DOHH2 (cell line): Measurements from ENCODE around the gene CAPN2.

Source experiments
- H3F3A ChIP-seq: fragments of 200-600 bp; sonication (generic), shearing (Covaris generic); 2 replicates; pipeline ENCODE4 v1.6.0; 2016; ENCODE audit warnings: antibody characterized with exemption, mild to moderate bottlenecking; ENCODE audit not compliant: control insufficient read depth, insufficient read depth
- H3K27ac ChIP-seq: fragments of 200-600 bp; sonication (generic); 2 replicates; pipeline ENCODE4 v1.5.1; 2014; ENCODE audit warnings: low read depth, mild to moderate bottlenecking, low read length, moderate library complexity
- H3K27me3 ChIP-seq: fragments of 200-600 bp; sonication (generic); 2 replicates; pipeline ENCODE4 v1.6.1; 2014; ENCODE audit warnings: mild to moderate bottlenecking, low read length, mixed read lengths; ENCODE audit not compliant: control insufficient read depth
- H3K36me3 ChIP-seq: fragments of 200-600 bp; sonication (generic); 2 replicates; pipeline ENCODE4 v1.6.1; 2014; ENCODE audit warnings: mild to moderate bottlenecking, low read length, moderate library complexity, mixed read lengths; ENCODE audit not compliant: control insufficient read depth
- H3K4me1 ChIP-seq: fragments of 200-600 bp; sonication (generic); 2 replicates; pipeline ENCODE4 v1.6.1; 2014; ENCODE audit warnings: mild to moderate bottlenecking, low read length, mixed read lengths; ENCODE audit not compliant: control insufficient read depth
- H3K4me2 ChIP-seq: fragments of 200-600 bp; sonication (generic); 2 replicates; pipeline ENCODE4 v1.6.0; 2014; ENCODE audit warnings: mild to moderate bottlenecking, low read length, moderate library complexity
- H3K4me3 ChIP-seq: fragments of 200-600 bp; sonication (generic); 2 replicates; pipeline ENCODE4 v1.5.1; 2014; ENCODE audit warnings: mild to moderate bottlenecking, low read length, mixed read lengths
- H3K79me2 ChIP-seq: fragments of 200-600 bp; sonication (generic); 2 replicates; pipeline ENCODE4 v1.6.1; 2014; ENCODE audit warnings: mild to moderate bottlenecking, low read length, mixed read lengths; ENCODE audit not compliant: control insufficient read depth
- H3K9me2 ChIP-seq: fragments of 200-600 bp; sonication (generic); replicated peaks from 2 replicates; pipeline ENCODE4 v1.6.1; 2014; ENCODE audit warnings: mild to moderate bottlenecking, low read length, mixed read lengths; ENCODE audit not compliant: control insufficient read depth
- H3K9me3 ChIP-seq: fragments of 200-600 bp; sonication (generic); 2 replicates; pipeline ENCODE4 v1.6.1; 2014; ENCODE audit warnings: antibody characterized with exemption, low read length, mixed read lengths; ENCODE audit not compliant: control insufficient read depth, insufficient read depth
- H4K20me1 ChIP-seq: fragments of 200-600 bp; sonication (generic); 2 replicates; pipeline ENCODE4 v1.6.0; 2014; ENCODE audit warnings: low read depth, mild to moderate bottlenecking, antibody characterized with exemption, low read length, moderate library complexity; ENCODE audit not compliant: control insufficient read depth, insufficient read depth
- CTCF ChIP-seq: fragments of 200-600 bp; sonication (generic); IDR thresholded peaks from one replicate; pipeline ENCODE4 v1.5.1; 2014; ENCODE audit warnings: antibody characterized with exemption, mild to moderate bottlenecking, low read depth, low read length; ENCODE audit not compliant: poor library complexity, severe bottlenecking
- EZH2phosphoT487 ChIP-seq: fragments of 200-600 bp; sonication (generic); IDR thresholded peaks from 2 replicates; pipeline ENCODE4 v1.6.1; 2017; ENCODE audit warnings: borderline replicate concordance, mild to moderate bottlenecking, antibody characterized with exemption, low read length, moderate library complexity, mixed read lengths

Gene CAPN2

GRCh38 chr1:223707256-223708000, 4.9 kb upstream of the CAPN2 start:
- Histone ChIP-seq H3K4me2 (no peak overlapping the region), H3K4me1 (no peaks in the 10 kb centered on the region), H3K27ac (no peak overlapping the region)

GRCh38 chr1:223708001-223708359, 4.4 kb upstream of the CAPN2 start:
- Histone ChIP-seq H3K27ac (no peak overlapping the region), H3K4me3 (no peak overlapping the region), H3K9me2 (no peaks in the 10 kb centered on the region), H3K9me3 (no peaks in the 10 kb centered on the region), H3K79me2 (no peaks in the 10 kb centered on the region), H3K4me1 (no peaks in the 10 kb centered on the region), H3K36me3 (no peaks in the 10 kb centered on the region), H3F3A (no peaks in the 10 kb centered on the region), H4K20me1 (no peaks in the 10 kb centered on the region; the same call in 1 of the 2 replicates), H3K4me2 (no peak overlapping the region), H3K27me3 (peaks cover 19% of the 10 kb centered on the region)
- TF ChIP-seq EZH2phosphoT487 = no peak

More at GRCh38 chr1:223707256-223708000, 4.9 kb upstream of the CAPN2 start:
- H3K79me2 ChIP-seq = no peaks in the 10 kb centered on the region
- no peaks in the 10 kb centered on the region for H3K9me3 ChIP-seq
- H3K27me3 ChIP-seq = peaks cover 18% of the 10 kb centered on the region
- H3K36me3 ChIP-seq = no peaks in the 10 kb centered on the region
- no peak overlapping the region for H3K4me3 ChIP-seq
- TF ChIP-seq CTCF (no peak), EZH2phosphoT487 (no peak)
- H3F3A ChIP-seq = no peaks in the 10 kb centered on the region
- no peaks in the 10 kb centered on the region; the same call in 1 of the 2 replicates for H4K20me1 ChIP-seq
- no peaks in the 10 kb centered on the region for H3K9me2 ChIP-seq

GRCh38 chr1:223708651-223709268, 3.6 kb upstream of the CAPN2 start:
- H3K4me1 ChIP-seq = no peaks in the 10 kb centered on the region
- H3K4me3 ChIP-seq = no peak overlapping the region
- H3K36me3 ChIP-seq = no peaks in the 10 kb centered on the region
- TF ChIP-seq EZH2phosphoT487 = no peak
- no peak for TF ChIP-seq CTCF
- no peaks in the 10 kb centered on the region for H3K9me2 ChIP-seq
- no peak overlapping the region for H3K27ac ChIP-seq
- peaks cover 23% of the 10 kb centered on the region for H3K27me3 ChIP-seq
- no peaks in the 10 kb centered on the region for H3F3A ChIP-seq
- H3K4me2 ChIP-seq = no peak overlapping the region
- no peaks in the 10 kb centered on the region for H3K9me3 ChIP-seq
- no peaks in the 10 kb centered on the region for H3K79me2 ChIP-seq
- no peaks in the 10 kb centered on the region; the same call in 1 of the 2 replicates for H4K20me1 ChIP-seq

DNA sequence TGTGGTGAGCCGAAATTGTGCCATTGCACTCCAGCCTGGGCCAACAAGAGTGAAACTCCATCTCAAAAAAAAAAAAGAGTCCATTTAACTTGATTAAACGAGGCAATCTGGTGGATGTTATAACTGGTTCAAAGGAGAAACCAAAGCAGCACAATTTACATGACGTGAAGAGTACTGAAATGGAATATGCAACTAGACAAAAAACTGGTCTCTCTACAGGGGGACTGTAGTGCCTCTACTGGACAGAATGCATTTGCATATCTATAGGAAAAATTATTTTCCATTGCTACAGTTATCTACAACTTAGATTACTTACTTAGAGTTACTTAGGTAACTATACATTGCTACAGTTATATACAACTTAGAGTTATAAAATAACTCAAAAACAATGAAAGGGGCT, 2.7 kb upstream of the CAPN2 start:
- Histone ChIP-seq H3K27ac (no peak overlapping the region), H3K4me1 (no peaks in the 10 kb centered on the region)

More for the DNA sequence above, 2.7 kb upstream of the CAPN2 start:
- H3K9me3 ChIP-seq = no peaks in the 10 kb centered on the region
- H4K20me1 ChIP-seq = no peaks in the 10 kb centered on the region; the same call in 1 of the 2 replicates
- TF ChIP-seq CTCF (no peak), EZH2phosphoT487 (no peak)
- H3K4me3 ChIP-seq = no peak overlapping the region
- peaks cover 22% of the 10 kb centered on the region for H3K27me3 ChIP-seq
- H3K36me3 ChIP-seq = no peaks in the 10 kb centered on the region
- no peaks in the 10 kb centered on the region for H3K79me2 ChIP-seq
- no peak overlapping the region for H3K4me2 ChIP-seq
- no peaks in the 10 kb centered on the region for H3F3A ChIP-seq
- no peaks in the 10 kb centered on the region for H3K9me2 ChIP-seq
